HG02642 (cell line): ENCODE data around the gene KCNAB2.

Source experiments
- ATAC-seq: cut with Tn5 transposase; IDR thresholded peaks from one replicate; pipeline ENCODE4 v1.9.1; 2021; ENCODE audit warnings: mild to moderate bottlenecking; ENCODE audit not compliant: unreplicated experiment, poor library complexity

The KCNAB2 gene

GRCh38 chr1:6029351-6029750 lies 16.3 kb upstream of the KCNAB2 start:
- no peak for ATAC-seq

GRCh38 chr1:6030132-6030531 lies 15.6 kb upstream of the KCNAB2 start:
- ATAC-seq: no peak

- no peak for ATAC-seq
Observed at GRCh38 chr1:6030547-6031261, 15.0 kb upstream of the KCNAB2 start.

GRCh38 chr1:6033124-6033523 lies 12.6 kb upstream of the KCNAB2 start:
- no peak for ATAC-seq

- no peak for ATAC-seq
Observed at GRCh38 chr1:6033986-6034749, 11.5 kb upstream of the KCNAB2 start.

GRCh38 chr1:6034750-6035096 lies 11.0 kb upstream of the KCNAB2 start:
- ATAC-seq: no peak

- ATAC-seq: no peak
Observed at GRCh38 chr1:6035303-6035702, 10.4 kb upstream of the KCNAB2 start.

GRCh38 chr1:6035719-6036118 lies 10.0 kb upstream of the KCNAB2 start:
- no peak for ATAC-seq

- ATAC-seq: peak; percentile 43
Observed at GRCh38 chr1:6037338-6037762, 8.3 kb upstream of the KCNAB2 start.

GRCh38 chr1:6038603-6039002 lies 7.1 kb upstream of the KCNAB2 start:
- ATAC-seq: no peak

GRCh38 chr1:6039031-6039430 lies 6.7 kb upstream of the KCNAB2 start:
- ATAC-seq: no peak

- ATAC-seq: no peak
Observed at GRCh38 chr1:6040444-6040843, 5.2 kb upstream of the KCNAB2 start.

GRCh38 chr1:6040861-6041415 lies 4.8 kb upstream of the KCNAB2 start:
- ATAC-seq: no peak

GRCh38 chr1:6041432-6042062 lies 4.1 kb upstream of the KCNAB2 start:
- ATAC-seq: no peak

GRCh38 chr1:6043561-6043960 lies 2.1 kb upstream of the KCNAB2 start:
- ATAC-seq: no peak

GRCh38 chr1:6044481-6045109 lies 1.1 kb upstream of the KCNAB2 start:
- ATAC-seq: no peak

- no peak for ATAC-seq
Observed at GRCh38 chr1:6045110-6045502, 582 bp upstream of the KCNAB2 start.

GRCh38 chr1:6046279-6046678 lies 591 bp downstream of the KCNAB2 start:
- ATAC-seq: no peak

GRCh38 chr1:6048179-6048867 lies 2.6 kb downstream of the KCNAB2 start:
- no peak for ATAC-seq

GRCh38 chr1:6049419-6049818 lies 3.7 kb downstream of the KCNAB2 start:
- no peak for ATAC-seq
